HG03064 (cell line): ENCODE results near the gene KRTAP10-8.
"Not testable (repeated sequence)": the region's sequence is repeated elsewhere in the genome, so short reads cannot be mapped to it uniquely, and the experiment has no call there.

ENCODE experiments used
- ATAC-seq: cut with Tn5 transposase; IDR thresholded peaks from one replicate; pipeline ENCODE4 v1.9.1; 2021; ENCODE audit warnings: low read depth; ENCODE audit not compliant: unreplicated experiment

The KRTAP10-8 gene

GRCh38 chr21:44615911-44616590 lies 4.2 kb downstream of the KRTAP10-8 start:
- no peak for ATAC-seq

DNA sequence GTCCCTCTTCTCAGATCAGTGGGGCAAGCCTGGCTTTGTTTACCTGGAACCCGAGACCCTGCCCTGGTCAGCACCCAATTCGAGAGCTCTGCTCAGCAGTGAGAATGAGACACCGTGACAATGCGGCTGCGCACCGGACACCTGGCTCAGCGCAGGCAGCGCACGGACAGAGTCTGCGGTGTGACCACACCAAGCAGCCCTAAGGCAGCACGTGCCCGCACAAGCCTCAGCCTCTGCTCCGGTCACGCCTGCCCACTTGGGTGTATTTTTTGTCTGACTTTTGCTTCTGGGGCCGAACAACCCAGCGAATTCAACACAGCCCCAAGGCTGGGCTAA lies 4.7 kb downstream of the KRTAP10-8 start:
- ATAC-seq = no peak

- no peak for ATAC-seq
Observed at GRCh38 chr21:44617071-44617501, 5.2 kb downstream of the KRTAP10-8 start.

DNA sequence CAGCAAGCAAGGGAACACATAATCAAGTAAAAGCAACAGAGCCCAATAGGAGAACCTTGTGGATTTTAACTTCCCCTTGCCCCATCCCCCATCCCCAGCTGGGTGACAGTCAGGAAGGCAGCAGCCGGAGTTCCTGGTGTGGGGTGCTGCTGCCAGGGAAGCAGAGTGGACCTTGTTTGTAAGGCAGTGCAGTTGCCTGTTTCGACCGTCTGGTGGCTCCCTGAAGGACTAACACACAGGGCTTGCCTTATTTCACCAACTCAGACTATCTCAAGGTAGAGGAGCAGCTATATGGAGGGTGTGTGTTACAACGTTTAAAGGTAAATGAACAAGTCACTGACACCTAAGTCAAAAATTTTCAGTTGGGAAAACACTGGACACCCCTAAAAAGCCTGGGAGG lies 6.6 kb downstream of the KRTAP10-8 start:
- ATAC-seq = no peak

- ATAC-seq = no peak
Observed at GRCh38 chr21:44618909-44619308, 7.0 kb downstream of the KRTAP10-8 start.

DNA sequence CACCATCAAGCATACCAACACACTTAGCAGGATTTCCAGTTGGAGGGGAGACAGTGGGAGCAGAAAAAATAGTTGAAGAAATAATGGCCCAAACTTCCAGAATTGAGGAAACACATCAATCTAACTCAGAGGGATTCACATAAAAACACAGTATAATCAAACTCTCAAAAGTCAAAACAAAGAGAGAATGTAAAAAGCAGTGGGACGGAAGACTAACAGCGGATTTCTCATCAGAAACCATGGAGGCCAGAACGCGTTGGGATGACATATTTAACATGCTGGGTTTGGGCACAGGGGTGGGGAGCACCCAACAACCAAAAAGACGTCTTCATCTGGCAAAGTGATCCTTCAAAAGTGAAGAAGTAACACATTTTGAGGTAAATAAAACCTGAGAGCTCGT lies 8.0 kb downstream of the KRTAP10-8 start:
- no peak for ATAC-seq

GRCh38 chr21:44623575-44623974 lies 11.7 kb downstream of the KRTAP10-8 start:
- no peak for ATAC-seq

DNA sequence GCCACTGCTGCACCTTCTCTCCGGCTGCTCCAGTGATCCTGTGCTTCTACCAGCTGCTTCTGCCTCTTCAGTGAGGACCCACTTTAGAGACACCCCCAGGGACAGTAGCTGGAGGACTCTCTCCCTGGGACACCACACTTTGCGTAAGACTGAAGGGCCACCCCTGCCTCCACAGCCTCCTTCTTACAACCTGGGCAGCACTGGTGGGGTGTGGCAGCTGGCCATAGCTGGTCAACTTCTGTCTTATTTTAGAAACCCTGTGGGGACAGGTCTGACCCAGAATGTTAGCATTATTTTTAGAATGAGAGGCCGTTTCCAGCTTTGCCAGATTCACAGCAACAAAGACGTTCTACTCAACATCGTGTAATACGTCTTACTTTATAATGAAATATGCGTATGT lies 13.9 kb downstream of the KRTAP10-8 start:
- no peak for ATAC-seq

GRCh38 chr21:44626262-44626661 lies 14.4 kb downstream of the KRTAP10-8 start:
- ATAC-seq = no peak

GRCh38 chr21:44626673-44627143 lies 14.8 kb downstream of the KRTAP10-8 start, which contains the start of gene KRTAP10-9:
TSS of gene KRTAP10-9 (plus strand) at chr21:44627093. CDS start at chr21:44627172, 79 bp downstream.
- no peak for ATAC-seq

DNA sequence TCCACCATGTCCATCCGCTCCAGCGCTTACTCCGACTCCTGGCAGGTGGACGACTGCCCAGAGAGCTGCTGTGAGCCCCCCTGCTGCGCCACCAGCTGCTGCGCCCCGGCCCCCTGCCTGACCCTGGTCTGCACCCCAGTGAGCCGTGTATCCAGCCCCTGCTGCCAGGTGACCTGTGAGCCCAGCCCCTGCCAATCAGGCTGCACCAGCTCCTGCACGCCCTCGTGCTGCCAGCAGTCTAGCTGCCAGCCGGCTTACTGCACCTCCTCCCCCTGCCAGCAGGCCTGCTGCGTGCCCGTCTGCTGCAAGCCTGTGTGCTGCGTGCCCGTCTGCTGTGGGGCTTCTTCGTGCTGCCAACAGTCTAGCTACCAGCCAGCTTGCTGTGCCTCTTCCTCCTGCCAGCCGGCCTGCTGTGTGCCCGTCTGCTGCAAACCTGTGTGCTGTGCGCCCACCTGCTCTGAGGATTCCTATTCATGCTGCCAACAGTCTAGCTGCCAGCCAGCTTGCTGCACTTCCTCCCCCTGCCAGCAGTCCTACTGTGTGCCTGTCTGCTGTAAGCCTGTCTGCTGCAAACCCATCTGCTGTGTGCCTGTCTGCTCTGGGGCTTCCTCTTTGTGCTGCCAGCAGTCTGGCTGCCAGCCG lies 15.4 kb downstream of the KRTAP10-8 start:
- ATAC-seq = not testable (repeated sequence)

DNA sequence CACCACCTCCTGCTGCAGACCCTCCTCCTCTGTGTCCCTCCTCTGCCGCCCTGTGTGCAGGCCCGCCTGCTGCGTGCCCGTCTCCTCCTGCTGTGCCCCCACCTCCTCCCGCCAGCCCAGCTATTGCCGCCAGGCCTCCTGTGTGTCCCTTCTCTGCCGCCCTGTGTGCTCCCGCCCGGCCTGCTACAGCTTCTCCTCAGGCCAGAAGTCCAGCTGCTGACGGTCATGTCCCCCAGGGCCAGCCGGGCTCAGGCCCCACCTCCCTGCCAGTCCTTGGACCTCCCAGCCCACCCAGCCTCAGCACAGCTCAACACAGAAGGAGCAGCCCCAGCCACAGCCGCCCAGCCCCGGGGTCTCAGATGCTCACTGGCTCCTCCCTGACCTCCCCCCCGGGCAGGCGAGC lies 16.0 kb downstream of the KRTAP10-8 start:
- not testable (repeated sequence) for ATAC-seq

DNA sequence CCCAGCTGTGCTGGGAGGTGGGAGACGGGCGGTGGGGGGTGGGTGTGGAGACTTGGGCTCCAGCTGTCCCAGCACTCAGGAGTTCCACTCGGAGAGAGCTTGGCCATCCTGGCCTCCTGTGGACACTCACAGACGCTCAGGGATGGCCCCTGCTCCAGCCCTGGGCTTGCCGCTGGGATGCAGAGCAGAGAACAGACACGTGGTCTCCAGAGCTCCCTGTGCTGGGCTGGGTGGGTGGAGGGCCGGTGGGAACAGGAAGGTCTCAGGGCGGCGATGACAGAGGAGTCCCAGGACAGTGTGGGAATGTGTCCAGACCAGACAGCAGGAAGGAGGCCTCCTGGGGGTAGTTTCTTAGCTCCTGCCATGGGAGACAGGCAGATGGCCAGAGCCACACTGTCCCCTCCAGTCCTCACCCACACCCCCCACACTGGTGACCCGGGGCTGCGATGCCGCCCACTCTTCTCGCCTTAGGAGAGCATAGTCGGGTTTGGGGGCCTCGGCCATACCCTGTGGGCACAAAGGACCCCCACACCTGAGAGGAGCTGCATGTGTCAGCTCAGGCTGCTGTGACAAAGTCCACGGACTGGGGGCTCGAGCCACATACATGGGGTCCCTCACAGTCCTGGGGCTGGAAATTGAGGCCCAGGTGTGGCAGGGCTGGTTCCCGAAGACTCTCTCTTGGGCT lies 17.0 kb downstream of the KRTAP10-8 start:
- ATAC-seq = no peak

DNA sequence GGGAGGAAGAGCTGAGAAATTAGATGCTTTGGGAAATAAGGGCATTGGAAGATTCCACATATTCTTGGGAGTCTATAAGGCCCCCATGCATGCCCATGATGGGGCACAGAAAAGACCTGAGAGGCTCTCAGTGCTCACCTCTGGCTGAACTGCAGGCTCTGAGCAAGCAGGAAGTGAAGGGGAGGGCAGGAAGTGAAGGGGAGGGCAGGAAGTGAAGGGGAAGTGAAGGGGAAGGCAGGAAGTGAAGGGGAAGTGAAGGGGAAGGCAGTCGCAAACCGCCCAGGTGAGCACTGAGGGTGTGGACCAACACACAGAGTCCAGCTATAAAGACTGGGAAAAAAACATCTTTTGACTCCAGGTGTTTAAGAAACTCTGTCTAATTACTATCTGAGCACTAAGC lies 18.6 kb downstream of the KRTAP10-8 start:
- no peak for ATAC-seq

DNA sequence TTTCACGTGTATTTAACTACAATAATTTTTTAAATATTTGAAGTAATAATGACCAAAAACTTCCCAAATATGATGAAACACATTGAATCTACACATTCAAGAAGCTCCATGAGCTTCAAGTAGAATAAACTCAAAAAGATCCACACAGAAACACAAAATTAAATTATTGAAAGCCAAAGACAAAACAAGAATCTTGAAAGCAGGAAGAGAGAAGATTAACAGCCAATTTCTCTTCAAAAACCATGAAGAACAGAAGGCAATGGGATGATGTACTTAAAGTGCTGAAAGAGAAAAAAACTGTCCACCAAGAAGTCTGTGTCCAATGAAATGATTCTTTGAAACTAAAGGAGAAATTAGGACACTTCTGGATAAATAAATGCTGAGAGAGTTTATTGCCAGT lies 20.2 kb downstream of the KRTAP10-8 start:
- no peak for ATAC-seq

DNA sequence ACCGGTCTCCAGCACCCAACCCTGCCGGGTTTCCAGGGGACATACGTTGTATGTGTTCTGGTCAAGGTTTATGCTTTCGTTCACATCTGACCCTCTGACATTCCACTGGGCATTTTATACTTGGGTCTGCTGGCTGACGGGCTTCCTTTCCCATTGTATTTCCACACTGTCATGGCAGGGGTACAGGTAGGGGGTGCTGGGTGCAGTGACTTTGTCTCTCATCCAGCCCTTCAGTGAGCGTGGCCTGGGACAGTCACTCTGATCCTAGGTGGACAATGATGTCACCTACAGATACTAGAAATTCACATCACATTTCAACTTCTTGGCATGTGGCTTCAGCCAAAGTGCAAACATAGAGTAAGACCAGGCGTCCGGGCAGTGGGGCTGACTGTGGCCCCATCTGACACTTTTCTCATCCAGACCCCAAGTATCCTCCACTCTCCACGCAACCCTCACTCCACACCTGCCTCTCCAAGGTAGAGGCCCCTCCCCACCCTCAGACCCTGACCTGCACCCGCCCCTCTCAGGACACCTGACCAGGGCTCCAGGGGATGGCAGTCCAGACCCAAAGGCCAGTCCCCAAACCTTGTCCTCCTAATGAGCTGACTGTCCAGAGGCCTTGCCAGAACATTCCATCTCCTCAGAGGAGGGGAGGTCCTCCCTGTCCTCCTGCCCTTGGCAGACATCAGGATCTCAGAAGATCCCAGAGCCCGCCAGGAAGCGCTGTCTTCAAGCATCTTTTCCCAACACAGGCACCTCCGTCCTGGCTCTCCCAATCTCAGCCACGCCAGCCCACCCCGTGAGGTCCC lies 24.5 kb downstream of the KRTAP10-8 start:
- ATAC-seq = no peak

DNA sequence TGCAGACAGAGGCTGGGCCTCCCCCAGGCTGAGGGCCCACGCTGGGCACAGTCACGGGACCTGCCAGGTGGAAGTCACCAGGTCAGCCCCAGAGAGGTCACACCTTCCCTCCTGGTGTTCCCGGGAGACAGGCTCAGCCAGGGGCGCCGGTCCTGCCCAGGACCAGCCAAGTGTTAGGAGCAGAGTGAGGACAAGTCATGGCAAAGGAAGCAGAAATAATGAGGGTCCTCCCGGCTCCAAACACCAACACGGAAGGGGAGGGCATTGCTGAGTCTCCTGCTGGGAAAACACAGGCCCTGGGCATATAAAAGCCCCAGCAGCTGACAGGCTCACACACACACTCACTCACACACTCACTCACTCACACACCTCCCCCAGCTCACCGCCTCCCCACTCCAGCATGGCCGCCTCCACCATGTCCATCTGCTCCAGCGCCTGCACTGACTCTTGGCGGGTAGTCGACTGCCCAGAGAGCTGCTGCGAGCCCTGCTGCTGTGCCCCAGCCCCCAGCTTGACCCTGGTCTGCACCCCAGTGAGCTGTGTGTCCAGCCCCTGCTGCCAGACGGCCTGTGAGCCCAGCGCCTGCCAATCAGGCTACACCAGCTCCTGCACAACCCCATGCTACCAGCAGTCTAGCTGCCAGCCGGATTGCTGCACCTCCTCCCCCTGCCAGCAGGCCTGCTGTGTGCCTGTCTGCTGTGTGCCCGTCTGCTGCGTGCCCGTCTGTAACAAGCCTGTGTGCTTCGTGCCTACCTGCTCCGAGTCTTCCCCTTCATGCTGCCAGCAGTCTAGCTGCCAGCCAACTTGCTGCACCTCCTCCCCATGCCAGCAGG lies 25.4 kb downstream of the KRTAP10-8 start, which contains the start of gene KRTAP10-10:
KRTAP10-10 (plus strand) TSS at position 339 of the 833 bp plus-strand sequence; CDS start at position 401, 62 bp downstream.
- ATAC-seq = no peak

DNA sequence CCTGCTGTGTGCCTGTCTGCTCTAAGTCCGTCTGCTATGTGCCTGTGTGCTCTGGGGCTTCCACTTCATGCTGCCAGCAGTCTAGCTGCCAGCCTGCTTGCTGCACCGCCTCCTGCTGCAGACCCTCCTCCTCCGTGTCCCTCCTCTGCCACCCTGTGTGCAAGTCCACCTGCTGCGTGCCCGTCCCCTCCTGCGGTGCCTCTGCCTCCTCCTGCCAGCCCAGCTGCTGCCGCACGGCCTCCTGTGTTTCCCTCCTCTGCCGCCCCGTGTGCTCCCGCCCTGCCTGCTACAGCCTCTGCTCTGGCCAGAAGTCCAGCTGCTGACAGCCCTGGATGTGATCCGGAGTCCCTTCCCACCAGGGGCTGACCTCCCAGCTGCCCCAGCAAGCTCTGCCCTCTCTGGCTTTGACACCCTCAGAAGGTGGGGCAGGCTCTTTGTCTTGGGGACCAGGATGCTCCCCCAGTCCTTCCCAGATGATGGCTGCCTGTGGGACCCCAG lies 26.0 kb downstream of the KRTAP10-8 start:
- ATAC-seq = not testable (repeated sequence)

DNA sequence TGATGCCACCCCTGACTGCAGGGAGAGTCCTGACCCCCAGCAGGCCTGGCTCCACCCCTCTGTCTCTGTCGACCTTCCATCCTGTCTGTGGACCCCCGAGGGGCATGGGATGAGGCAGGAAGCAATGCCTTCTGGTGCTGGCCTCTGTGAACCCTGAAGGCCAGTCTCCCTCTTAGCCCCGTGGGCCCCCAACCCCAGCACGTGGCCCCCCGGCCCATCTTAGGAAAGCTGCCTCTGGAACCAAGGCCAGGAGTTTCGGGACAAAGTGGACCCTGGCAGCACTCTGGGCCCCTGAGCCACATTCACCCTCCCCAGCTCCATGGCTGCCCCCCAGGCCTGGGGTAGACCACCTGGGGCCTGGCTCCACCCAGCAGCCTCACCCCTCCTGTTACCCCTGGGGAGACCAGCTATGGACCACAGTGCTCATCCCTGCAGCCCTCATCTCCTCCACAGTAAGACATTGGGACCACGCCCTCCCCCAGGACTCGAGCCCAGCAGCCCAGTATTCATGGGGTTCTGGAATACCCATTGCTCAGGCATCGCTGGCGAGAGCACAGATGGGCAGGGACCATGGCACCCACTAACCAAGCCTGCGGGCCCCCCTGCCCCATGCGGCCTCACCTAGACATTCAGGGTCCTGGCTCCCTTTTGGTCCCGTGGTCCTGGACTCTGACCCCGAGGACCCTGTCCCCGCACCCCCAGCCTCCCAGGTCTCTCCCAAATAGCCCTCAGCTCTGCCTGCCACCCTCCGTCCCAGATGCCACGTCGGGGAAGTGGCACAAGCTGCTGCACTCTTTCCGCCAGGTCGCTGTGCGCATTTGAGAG lies 26.8 kb downstream of the KRTAP10-8 start:
- not testable (repeated sequence) for ATAC-seq
